Ramos (cell line): ENCODE data around the gene ZIC2.
"Not testable (repeated sequence)": the region's sequence is repeated elsewhere in the genome, so short reads cannot be mapped to it uniquely, and the experiment has no call there.

Experiments used
- in situ Hi-C: fragments of 300-500 bp; cut with MboI; formaldehyde crosslinking; loops from one replicate; pipeline ENCODE4 v1.14.3; 2022; ENCODE audit warnings: low sequenced_read_pairs; ENCODE audit not compliant: unreplicated experiment

Gene ZIC2

DNA sequence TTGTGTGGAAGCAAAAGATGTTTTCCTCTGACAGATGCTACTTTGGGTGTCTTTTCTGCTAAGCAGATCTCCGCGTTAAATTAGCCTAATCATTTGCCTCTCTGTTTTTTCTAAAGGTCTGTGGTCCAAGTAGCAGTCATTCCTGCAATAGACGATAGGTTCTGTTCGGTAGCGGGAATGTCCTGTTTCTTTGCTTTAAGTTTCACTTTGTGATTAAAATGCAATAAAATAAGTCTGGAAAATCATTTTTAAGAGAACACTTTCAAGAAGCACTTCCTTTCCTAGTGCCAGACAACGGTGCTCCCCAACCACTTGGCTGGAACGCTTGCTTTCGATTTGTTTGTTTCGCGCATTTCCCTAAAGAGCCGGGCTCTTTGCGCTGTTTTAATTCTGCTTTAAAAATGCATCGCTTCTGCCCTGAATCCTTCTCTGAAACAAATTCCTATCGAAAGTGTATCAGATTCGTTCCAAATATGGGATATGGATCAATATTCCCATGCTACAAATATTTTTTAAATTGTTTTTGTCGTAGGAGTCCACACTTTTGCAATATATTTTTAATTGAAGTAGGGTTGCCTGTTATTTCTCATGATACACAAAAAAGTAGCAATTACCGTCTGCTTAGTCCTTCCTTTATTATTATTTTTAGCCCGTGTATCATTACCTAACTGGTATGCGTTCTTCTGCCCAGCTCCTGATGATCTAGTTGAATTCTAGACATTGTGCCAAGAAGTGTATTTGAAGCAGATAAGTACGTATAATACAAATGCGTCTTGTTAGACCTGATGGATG is 14.2 kb downstream of the ZIC2 start:
- in situ Hi-C loops = no loop called here

DNA sequence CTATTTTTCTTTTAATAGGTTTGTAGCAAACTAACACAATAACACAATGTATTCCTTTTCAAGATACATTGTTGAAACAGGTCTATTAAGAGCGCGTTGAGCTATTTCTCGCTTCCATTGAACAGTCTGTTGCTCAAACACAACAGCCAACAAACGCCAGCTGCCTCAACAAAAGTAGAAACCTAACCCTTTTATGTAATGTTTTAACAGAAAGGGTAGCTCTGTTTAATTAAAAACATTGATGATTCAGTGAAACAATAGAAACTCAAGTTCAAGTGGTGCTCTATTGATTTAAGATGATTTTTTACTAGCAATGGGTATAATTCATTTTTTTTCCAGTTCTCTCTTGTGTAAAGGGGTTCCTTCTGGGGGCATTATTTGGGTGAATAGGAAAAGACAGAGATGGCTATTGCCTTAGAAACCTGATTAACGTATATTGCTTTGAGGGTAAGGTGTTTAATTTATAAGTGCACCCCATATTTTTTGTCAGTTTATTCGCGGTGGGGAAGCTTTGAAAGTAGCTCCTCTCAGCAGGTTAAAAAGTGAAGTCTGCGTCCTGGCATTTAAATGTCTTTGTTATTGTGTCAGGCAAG is 14.9 kb downstream of the ZIC2 start:
- in situ Hi-C loops = no loop called here

DNA sequence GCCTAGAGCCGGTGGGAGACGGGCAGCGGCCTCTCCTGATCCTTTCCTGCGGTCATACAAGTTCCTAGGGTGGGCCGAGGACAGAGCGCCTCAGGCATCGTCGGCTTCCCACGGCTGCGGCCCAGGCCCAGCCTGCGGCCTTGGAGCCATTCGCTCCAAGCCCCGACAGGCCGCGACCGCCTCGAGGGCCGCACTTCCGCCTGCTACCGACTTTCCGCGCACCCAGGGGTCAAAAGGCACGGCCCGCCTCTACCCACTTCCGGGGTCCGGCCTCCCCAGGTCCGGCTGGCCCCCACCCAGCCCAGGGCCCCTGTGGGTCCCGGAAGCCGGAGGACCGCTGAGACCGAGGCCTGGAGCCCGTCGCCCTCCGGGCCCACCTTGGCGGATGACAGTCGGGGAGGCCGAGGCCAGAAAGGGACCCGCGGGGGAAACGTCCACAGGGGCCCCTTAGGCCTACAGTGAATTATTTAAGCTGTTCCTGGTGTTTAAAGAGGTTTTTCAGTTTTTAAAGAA is 16.2 kb downstream of the ZIC2 start:
- in situ Hi-C loops = no loop called here

DNA sequence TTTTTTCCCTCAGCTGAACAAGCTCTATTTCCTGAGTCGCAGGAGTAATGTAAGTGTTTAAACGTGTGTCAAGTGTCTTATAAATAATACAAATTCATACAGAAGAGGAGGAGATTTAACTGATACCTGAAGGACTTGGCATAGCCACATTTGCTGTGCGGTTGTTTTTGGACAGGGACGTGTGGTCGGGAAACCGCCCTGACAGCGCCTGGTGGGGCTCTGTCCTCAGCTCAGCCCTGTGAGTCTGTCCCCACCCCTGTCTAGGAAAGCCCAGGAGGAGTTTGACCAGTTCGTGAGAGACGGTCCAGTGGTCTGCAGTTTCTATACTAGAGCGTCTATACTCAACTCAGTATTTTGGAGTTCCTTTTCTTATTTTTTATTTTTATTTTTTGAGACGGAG is 16.7 kb downstream of the ZIC2 start:
- in situ Hi-C loops = no loop called here

DNA sequence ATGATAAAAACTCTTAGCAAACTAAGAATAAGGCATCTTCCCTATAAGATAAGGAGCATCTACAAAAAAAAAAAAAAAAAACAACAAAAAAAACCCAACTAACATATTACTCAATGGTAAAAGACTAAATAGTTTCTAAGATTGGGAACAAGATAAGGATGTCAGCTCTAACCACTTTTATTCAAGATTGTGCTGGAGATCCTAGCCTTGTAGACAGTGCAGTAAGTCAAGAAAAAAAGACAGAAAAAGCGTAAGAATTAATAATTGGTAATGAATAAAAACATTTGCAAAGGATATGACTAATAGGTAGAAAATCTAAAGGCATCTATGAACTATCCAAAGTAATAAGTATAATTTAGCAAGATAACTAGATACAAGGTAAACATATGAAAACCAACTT is 33.0 kb downstream of the ZIC2 start:
- in situ Hi-C loops = no loop called here

DNA sequence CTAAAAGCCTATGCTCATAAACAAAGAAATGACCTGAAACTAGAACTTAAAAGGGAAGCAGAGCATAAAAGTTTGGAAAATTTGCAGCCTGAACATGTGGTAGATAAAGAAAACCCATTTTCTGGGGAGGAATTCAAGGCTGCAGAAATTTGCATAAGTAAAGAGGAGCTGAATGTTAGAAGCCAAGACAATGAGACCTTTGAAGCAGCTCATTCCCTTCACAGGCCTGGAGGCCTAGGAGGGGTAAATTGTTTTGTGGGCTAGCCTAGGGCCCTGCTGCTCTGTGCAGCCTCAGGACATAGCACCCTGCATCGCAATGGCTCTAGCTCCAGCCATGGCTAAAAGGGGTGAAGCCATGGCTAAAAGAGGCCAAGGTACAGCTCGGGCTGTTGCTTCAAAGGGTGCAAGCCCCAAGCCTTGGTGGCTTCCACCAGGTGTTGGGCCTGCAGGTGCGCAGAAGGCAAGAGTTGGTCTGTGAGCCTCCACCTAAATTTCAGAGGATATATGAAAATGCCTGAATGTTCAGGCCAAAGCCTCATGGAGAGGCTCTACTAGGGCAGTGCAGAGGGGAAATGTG is 38.3 kb downstream of the ZIC2 start:
- in situ Hi-C loops = no loop called here

DNA sequence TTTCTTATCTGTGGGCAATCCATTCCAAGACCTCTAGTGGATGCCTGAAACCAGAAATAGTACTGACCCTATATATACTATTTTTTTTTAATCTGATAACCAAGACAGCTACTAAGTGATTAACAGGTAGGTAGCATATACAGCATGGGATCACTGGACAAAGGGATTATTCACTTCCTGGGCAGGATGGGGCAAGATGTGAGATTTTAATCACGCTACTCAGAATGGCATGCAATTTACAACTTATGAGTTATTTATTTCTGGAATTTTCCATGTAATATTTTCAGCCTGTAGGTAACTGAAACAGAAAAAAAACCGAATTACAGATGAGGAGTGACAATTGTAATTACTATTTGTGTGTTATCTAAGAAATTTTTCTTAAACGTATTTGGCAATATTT is 41.2 kb downstream of the ZIC2 start:
- in situ Hi-C loops = no loop called here

DNA sequence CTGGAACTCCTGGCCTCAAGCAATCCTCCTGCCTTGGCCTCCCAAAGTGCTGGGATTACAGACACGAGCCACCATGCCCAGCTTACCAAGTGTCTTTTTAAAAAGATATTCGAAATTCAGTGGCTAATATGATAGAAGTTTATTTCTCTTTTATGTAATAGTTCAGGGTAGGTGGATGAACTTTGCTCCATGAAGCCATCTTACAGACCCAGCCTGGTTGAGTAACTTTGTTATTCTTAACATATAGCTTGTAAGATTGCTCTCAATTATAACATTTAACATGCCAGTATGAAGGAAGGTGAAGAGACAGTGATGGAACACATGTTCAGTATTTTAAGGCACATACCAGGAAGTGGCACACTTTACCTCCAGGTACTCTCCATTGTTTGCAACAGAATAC is 42.4 kb downstream of the ZIC2 start:
- in situ Hi-C loops = no loop called here

DNA sequence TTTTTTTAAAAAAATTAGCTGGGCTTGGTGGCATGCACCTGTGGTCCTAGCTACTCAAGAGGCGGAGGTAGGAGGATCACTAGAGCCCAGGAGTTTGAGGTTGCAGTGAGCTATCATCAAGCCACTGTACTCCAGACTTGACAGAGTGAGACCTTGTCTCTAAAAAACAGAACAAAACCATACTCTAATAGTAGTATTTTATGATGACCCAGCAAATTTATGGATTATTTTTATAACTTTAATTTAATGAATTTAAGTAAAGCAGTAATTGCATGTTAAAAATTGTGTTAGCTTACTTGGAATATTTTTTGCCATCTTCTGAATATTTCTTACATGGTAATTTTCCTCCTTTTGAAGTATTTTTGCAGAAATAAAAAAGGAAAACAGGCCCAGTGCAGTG is 48.3 kb downstream of the ZIC2 start:
- in situ Hi-C loops = no loop called here

DNA sequence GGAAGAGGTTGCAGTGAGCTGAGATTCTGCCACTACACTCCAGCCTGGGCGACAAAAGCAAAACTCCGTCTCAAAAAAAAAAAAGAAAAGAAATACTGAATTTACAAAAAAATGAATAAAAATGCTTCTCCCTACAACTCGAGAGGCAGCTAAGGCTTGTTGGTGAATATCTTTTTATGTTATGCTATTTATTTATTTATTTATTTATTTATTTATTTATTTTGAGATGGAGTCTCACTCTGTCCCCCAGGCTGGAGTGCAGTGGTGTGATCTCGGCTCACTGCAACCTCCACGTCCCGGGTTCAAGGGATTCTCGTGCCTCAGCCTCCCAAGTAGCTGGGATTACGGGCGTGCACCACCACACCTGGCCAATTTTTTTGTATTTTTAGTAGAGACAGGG is 51.1 kb downstream of the ZIC2 start:
- in situ Hi-C loops = not testable (repeated sequence)

DNA sequence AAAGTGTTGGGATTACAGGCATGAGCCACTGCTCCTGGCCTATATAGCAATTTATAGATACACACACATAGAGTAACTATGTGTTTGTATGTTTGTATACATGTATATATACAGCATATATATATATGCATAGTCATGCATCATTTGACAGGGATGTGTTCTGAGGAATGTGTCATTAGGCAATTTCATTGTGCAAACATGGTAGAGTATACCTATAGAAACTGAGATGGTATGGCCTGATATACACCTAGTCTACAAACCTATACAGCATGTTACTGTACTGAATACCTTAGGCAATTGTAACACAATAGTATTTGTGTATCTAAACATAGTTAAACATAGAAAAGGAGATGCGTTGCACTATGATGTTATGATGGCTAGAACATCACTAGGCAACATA is 54.4 kb downstream of the ZIC2 start:
- in situ Hi-C loops = no loop called here
